Measurements from ENCODE around the gene RASSF9.

RASSF9 gene

DNA sequence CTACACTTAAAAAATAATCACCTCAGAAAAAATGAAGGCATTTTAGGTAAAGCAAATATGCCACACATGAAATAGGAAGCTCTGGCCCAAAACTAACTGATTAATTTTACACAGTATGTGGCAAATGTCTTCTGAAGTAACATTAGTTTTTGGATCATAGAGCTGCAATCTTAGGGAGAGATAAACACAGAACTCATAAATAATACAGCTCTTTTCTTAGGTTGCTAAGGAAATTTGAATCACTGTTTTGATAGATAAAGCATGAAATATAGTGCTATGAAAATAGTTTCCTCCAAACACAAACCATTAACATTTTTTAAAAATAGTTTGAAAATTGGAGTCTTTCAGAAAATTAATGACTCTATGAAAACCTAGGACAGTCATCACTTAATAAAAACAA, 15.0 kb downstream of the RASSF9 start:
- Histone ChIP-seq H3K27ac (ENCODE audit: low read depth, low read length, severe bottlenecking) (no peak overlapping the region), H3K4me3 (ENCODE audit: extremely low read depth, insufficient read depth, low read length, poor library complexity, severe bottlenecking) (no peak overlapping the region), H3K36me3 (ENCODE audit: control insufficient read depth, insufficient read depth, low read length) (no peaks in the 10 kb centered on the region), H3K4me1 (ENCODE audit: control insufficient read depth, insufficient read depth, low read length, poor library complexity, severe bottlenecking) (peaks cover 4% of the 10 kb centered on the region), H3K9me3 (ENCODE audit: control insufficient read depth, low read length) (no peaks in the 10 kb centered on the region)

DNA sequence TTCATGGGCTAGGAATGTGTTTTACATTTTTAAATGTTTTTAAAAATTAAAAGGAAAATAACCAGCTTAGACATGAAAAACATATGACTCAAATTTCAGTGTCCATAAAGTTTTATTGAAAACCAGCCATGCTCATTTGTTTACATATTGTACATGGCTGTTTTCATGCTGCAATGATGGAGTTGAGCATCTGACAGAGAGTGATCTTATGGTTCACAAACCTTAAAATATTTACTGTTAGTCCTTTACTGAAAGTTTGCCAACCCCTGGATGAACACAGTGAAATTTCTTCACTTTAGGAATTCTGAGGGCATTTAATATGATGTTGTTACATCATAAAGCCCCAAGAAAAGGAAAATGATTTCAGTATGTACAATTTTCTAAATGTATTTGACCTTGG, 16.1 kb downstream of the RASSF9 start:
- H3K4me1 ChIP-seq (ENCODE audit: control insufficient read depth, insufficient read depth, low read length, poor library complexity, severe bottlenecking): peaks cover 4% of the 10 kb centered on the region
- no peak overlapping the region for H3K4me3 ChIP-seq (ENCODE audit: extremely low read depth, insufficient read depth, low read length, poor library complexity, severe bottlenecking)
- no peaks in the 10 kb centered on the region for H3K36me3 ChIP-seq (ENCODE audit: control insufficient read depth, insufficient read depth, low read length)
- no peak overlapping the region for H3K27ac ChIP-seq (ENCODE audit: low read depth, low read length, severe bottlenecking)
- no peaks in the 10 kb centered on the region for H3K9me3 ChIP-seq (ENCODE audit: control insufficient read depth, low read length)

DNA sequence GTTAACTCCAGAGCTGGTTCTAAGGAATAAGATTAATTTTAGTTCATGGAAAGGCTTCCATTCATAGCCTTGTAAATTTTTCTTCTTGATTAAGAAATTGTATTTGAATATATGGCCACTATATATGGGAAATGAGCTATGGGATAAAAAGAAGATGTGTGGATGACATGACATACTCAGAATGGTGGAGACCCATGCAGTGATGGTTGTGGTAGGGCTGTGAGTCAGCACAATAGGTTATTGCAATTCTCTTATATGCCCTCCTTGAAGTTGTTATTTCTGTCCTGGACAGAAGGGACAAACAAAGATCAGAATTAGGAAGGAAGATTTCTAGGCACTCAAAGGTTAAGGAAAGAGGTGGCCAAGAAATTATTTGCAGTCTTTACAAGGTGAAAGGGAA, 21.5 kb downstream of the RASSF9 start:
- Histone ChIP-seq H3K36me3 (ENCODE audit: control insufficient read depth, insufficient read depth, low read length) (no peaks in the 10 kb centered on the region), H3K4me3 (ENCODE audit: extremely low read depth, insufficient read depth, low read length, poor library complexity, severe bottlenecking) (no peak overlapping the region), H3K9me3 (ENCODE audit: control insufficient read depth, low read length) (no peaks in the 10 kb centered on the region), H3K27ac (ENCODE audit: low read depth, low read length, severe bottlenecking) (no peak overlapping the region), H3K4me1 (ENCODE audit: control insufficient read depth, insufficient read depth, low read length, poor library complexity, severe bottlenecking) (no peaks in the 10 kb centered on the region)

DNA sequence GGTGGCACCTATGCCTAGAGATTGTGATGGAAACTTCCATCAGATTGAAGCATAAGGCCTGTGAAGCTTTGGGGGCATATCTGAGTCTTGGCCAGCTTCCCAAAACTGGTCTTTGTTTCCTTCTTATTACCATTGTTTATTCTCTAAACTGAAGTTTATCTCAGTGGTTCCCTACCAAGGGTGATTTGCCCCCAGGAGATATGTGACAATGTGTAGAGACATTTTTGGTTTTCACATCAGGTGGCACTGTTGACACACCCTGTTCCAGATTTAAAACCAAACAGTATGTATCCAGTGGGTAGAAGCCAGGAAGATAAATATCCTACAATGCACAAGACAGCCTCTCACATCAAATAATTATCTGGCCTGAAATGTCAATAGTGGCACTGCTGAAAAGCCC, 22.1 kb downstream of the RASSF9 start:
- no peaks in the 10 kb centered on the region for H3K4me1 ChIP-seq (ENCODE audit: control insufficient read depth, insufficient read depth, low read length, poor library complexity, severe bottlenecking)
- no peaks in the 10 kb centered on the region for H3K9me3 ChIP-seq (ENCODE audit: control insufficient read depth, low read length)
- H3K4me3 ChIP-seq (ENCODE audit: extremely low read depth, insufficient read depth, low read length, poor library complexity, severe bottlenecking): no peak overlapping the region
- H3K36me3 ChIP-seq (ENCODE audit: control insufficient read depth, insufficient read depth, low read length): no peaks in the 10 kb centered on the region
- no peak overlapping the region for H3K27ac ChIP-seq (ENCODE audit: low read depth, low read length, severe bottlenecking)

DNA sequence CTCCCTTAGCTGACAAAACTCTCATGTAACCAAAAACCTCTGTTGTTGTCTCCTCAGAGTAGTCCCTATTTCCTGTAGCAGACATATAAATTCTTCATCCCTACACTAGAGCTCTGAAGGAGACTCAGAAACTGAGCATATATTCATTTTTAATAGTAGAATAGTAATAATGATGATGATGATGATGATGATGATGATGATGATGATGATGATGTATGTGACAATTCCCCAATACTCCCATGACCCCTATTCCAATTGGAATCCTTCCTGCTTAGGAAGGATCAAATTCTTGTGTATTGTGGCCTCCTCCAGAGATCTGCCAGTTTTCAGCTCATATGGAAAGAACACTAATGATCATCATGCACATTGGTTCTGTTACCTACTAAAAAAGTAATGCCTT, 26.7 kb downstream of the RASSF9 start:
- H3K36me3 ChIP-seq (ENCODE audit: control insufficient read depth, insufficient read depth, low read length): no peaks in the 10 kb centered on the region
- no peaks in the 10 kb centered on the region for H3K9me3 ChIP-seq (ENCODE audit: control insufficient read depth, low read length)
- peaks cover 2% of the 10 kb centered on the region for H3K4me1 ChIP-seq (ENCODE audit: control insufficient read depth, insufficient read depth, low read length, poor library complexity, severe bottlenecking)
- H3K4me3 ChIP-seq (ENCODE audit: extremely low read depth, insufficient read depth, low read length, poor library complexity, severe bottlenecking): no peak overlapping the region
- H3K27ac ChIP-seq (ENCODE audit: low read depth, low read length, severe bottlenecking): no peak overlapping the region

DNA sequence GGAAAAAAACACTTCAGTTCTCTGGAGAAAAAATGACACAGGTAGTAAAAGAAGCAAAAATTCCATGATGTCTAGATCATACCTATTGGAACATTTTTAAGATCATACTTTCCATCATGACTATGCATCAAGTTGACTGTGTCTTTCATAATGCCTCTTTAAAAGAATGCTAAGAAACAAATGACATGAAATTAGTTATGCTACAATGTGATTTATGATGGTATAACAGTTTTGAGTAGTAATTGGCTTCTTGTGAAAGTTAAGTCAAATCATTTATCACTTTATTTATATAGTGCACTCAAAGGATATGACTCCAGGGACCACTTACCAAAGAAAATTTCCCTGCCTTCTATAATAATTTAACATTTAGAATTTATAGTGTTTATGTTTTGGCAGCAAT, 28.5 kb downstream of the RASSF9 start:
- H3K4me1 ChIP-seq (ENCODE audit: control insufficient read depth, insufficient read depth, low read length, poor library complexity, severe bottlenecking): peaks cover 5% of the 10 kb centered on the region
- H3K36me3 ChIP-seq (ENCODE audit: control insufficient read depth, insufficient read depth, low read length): no peaks in the 10 kb centered on the region
- H3K4me3 ChIP-seq (ENCODE audit: extremely low read depth, insufficient read depth, low read length, poor library complexity, severe bottlenecking): no peak overlapping the region
- no peaks in the 10 kb centered on the region for H3K9me3 ChIP-seq (ENCODE audit: control insufficient read depth, low read length)
- H3K27ac ChIP-seq (ENCODE audit: low read depth, low read length, severe bottlenecking): no peak overlapping the region

DNA sequence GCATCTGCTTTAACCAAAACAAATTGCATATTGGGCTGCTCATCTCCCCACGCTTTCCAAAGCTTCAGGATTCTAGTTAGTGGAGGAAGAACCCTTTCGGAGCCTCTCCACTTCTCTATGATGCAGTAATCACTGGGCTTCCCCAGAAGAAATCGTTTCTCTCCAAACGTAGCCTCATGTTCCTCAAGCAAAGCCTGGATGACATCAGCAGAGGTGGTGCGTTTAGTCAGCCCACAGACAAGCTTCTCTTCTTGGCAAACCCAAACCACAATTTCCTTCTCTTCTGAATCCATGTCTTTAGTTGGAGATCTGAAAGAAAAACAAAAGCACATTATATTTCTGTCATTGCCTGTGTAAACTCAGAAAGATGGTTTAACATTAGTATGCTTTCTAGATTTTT, 30.6 kb downstream of the RASSF9 start:
- Histone ChIP-seq H3K9me3 (ENCODE audit: control insufficient read depth, low read length) (no peaks in the 10 kb centered on the region), H3K27ac (ENCODE audit: low read depth, low read length, severe bottlenecking) (no peak overlapping the region), H3K4me1 (ENCODE audit: control insufficient read depth, insufficient read depth, low read length, poor library complexity, severe bottlenecking) (peaks cover 5% of the 10 kb centered on the region), H3K36me3 (ENCODE audit: control insufficient read depth, insufficient read depth, low read length) (no peaks in the 10 kb centered on the region), H3K4me3 (ENCODE audit: extremely low read depth, insufficient read depth, low read length, poor library complexity, severe bottlenecking) (no peak overlapping the region)
- 94 to 96% methylated on average over 2 to 5 of the region's 5 CpGs for WGBS, 2 experiments (ENCODE audit: insufficient coverage in 2 of 2)

DNA sequence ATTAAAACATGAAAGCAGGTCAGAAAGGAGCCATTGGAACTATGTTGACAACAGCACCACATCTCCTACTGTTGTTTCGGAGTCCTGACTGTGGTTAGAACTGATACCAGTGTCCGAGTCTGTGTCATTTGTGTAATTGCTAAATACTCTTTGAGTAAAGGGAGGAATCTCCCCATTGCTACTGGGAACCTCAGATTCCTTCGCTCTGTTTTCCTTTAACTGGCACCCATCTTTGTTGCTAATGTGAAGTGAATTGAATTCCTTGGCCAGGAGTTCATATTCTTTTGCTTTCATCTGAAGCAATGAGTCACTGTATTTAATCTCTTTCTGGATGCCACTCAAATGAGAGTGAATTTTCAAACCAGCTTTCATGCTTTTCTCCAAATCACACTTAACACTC, 31.5 kb downstream of the RASSF9 start:
- H3K27ac ChIP-seq (ENCODE audit: low read depth, low read length, severe bottlenecking): no peak overlapping the region
- H3K36me3 ChIP-seq (ENCODE audit: control insufficient read depth, insufficient read depth, low read length): no peaks in the 10 kb centered on the region
- 100% methylated on average over 2 of the region's 3 CpGs; no CpG with 5 or more reads in 1 of the 2 experiments for WGBS, 2 experiments (ENCODE audit: insufficient coverage in 2 of 2)
- H3K4me3 ChIP-seq (ENCODE audit: extremely low read depth, insufficient read depth, low read length, poor library complexity, severe bottlenecking): no peak overlapping the region
- no peaks in the 10 kb centered on the region for H3K9me3 ChIP-seq (ENCODE audit: control insufficient read depth, low read length)
- peaks cover 5% of the 10 kb centered on the region for H3K4me1 ChIP-seq (ENCODE audit: control insufficient read depth, insufficient read depth, low read length, poor library complexity, severe bottlenecking)

DNA sequence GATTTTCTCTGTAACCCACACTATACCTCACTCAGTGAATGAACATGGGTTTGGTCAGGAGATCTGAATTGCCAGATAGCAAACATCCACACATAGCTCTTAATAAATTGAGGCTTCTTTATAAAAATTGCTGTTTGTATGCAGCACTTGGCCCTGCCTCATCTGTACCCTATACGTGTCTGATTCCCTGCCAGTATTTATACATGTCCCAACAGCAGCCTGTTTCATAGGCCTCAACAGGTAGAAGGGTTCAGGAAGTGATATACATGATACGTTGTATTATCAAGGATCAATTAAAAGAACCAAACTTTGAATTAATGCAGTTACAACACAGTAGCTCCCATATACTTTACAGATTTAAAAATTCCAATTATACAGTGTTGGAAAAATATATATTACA, 32.3 kb downstream of the RASSF9 start:
- H3K27ac ChIP-seq (ENCODE audit: low read depth, low read length, severe bottlenecking): no peak overlapping the region
- H3K4me3 ChIP-seq (ENCODE audit: extremely low read depth, insufficient read depth, low read length, poor library complexity, severe bottlenecking): no peak overlapping the region
- WGBS, 2 experiments (ENCODE audit: insufficient coverage in 2 of 2): no CpG with 5 or more reads among the region's 2 CpGs
- no peaks in the 10 kb centered on the region for H3K9me3 ChIP-seq (ENCODE audit: control insufficient read depth, low read length)
- H3K36me3 ChIP-seq (ENCODE audit: control insufficient read depth, insufficient read depth, low read length): no peaks in the 10 kb centered on the region
- H3K4me1 ChIP-seq (ENCODE audit: control insufficient read depth, insufficient read depth, low read length, poor library complexity, severe bottlenecking): peaks cover 5% of the 10 kb centered on the region

DNA sequence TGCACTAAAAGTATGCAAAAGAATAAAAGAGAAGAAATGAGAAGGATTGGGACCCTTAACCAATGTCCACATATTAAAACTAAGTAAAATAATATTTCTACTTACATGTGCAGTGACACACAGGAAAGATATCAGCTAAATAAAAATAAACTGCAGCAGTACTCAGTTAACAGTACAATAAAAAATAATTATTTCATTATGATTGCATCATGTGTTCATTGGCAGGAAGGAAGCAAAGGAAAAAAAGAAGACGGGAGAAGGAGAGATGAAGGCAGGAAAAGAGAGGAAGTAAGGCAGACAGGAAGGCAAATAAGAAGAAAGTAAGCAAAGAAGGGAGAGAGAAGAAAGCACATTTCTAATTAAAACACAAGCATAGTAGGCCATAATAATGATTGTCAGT, 33.0 kb downstream of the RASSF9 start:
- Histone ChIP-seq H3K4me3 (ENCODE audit: extremely low read depth, insufficient read depth, low read length, poor library complexity, severe bottlenecking) (no peak overlapping the region), H3K36me3 (ENCODE audit: control insufficient read depth, insufficient read depth, low read length) (no peaks in the 10 kb centered on the region), H3K27ac (ENCODE audit: low read depth, low read length, severe bottlenecking) (no peak overlapping the region), H3K4me1 (ENCODE audit: control insufficient read depth, insufficient read depth, low read length, poor library complexity, severe bottlenecking) (peaks cover 5% of the 10 kb centered on the region), H3K9me3 (ENCODE audit: control insufficient read depth, low read length) (no peaks in the 10 kb centered on the region)
- 60% methylated on average over 1 of the region's 1 CpG; no CpG with 5 or more reads in 1 of the 2 experiments for WGBS, 2 experiments (ENCODE audit: insufficient coverage in 2 of 2)

DNA sequence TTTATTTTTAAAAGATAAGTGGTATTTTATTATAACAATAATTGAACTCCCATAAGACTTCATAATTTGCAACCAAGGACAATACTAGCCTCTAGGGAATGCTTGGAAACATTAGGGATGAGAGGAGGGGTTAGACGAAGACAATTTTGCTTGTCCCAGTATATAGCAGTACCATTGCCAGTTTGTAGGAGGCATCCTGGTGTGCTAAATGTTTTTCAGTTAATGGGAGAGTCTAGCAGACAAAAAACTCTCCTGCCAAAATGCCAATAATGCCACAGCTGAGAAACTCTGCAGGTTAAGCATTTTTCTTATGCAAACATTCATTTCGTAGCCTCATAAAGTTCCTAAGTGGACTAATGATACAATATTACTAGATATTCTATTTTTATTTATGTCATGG, 38.1 kb downstream of the RASSF9 start:
- H3K36me3 ChIP-seq (ENCODE audit: control insufficient read depth, insufficient read depth, low read length): no peaks in the 10 kb centered on the region
- H3K9me3 ChIP-seq (ENCODE audit: control insufficient read depth, low read length): no peaks in the 10 kb centered on the region
- WGBS, 2 experiments (ENCODE audit: insufficient coverage in 2 of 2): 80% methylated on average over 1 of the region's 2 CpGs; no CpG with 5 or more reads in 1 of the 2 experiments
- no peaks in the 10 kb centered on the region for H3K4me1 ChIP-seq (ENCODE audit: control insufficient read depth, insufficient read depth, low read length, poor library complexity, severe bottlenecking)
- no peak overlapping the region for H3K27ac ChIP-seq (ENCODE audit: low read depth, low read length, severe bottlenecking)
- H3K4me3 ChIP-seq (ENCODE audit: extremely low read depth, insufficient read depth, low read length, poor library complexity, severe bottlenecking): no peak overlapping the region

DNA sequence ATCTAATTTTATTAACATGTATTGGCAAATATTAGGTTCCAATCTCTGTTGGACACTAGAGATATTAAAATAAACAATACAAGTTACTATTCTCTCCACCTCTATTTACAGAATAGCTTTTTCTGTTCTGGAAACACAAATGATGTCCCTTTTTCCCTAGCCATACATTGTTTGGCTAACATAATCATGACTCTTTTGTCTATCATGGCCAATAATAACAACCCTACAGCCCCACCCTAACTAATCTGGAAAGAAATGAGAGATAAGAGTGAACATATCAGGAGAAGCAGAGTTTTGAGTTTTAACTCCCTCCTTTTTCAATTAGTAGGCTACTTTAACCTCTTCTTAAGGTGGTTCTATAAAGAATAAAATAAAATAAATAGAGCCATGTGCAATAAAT, 40.2 kb downstream of the RASSF9 start:
- no peaks in the 10 kb centered on the region for H3K4me1 ChIP-seq (ENCODE audit: control insufficient read depth, insufficient read depth, low read length, poor library complexity, severe bottlenecking)
- H3K9me3 ChIP-seq (ENCODE audit: control insufficient read depth, low read length): no peaks in the 10 kb centered on the region
- H3K27ac ChIP-seq (ENCODE audit: low read depth, low read length, severe bottlenecking): no peak overlapping the region
- H3K36me3 ChIP-seq (ENCODE audit: control insufficient read depth, insufficient read depth, low read length): no peaks in the 10 kb centered on the region
- no peak overlapping the region for H3K4me3 ChIP-seq (ENCODE audit: extremely low read depth, insufficient read depth, low read length, poor library complexity, severe bottlenecking)
